HG02610 (cell line): ENCODE measurements around the gene PDE9A.

Experiments used
- ATAC-seq: cut with Tn5 transposase; IDR thresholded peaks from one replicate; pipeline ENCODE4 v1.9.1; 2021; ENCODE audit warnings: mild to moderate bottlenecking, moderate library complexity; ENCODE audit not compliant: unreplicated experiment

Gene PDE9A

DNA sequence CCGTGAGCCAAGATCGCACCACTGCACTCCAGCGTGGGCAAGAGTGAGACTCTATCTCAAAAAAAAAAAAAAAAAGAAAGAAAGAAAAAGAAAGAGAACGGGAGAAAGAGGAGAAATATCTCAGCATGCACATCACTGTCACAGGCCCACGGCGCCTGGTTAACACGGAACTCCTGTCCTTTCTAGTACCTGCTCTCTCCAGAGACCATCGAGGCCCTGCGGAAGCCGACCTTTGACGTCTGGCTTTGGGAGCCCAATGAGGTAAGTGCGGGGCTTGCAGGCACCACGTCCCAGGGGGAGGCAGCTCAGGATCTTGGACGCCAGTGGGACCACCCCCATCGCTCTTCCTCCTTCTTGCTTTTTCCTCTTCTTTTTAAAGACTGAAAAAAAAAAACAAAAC is 100.4 kb downstream of the PDE9A start:
- no peak for ATAC-seq

DNA sequence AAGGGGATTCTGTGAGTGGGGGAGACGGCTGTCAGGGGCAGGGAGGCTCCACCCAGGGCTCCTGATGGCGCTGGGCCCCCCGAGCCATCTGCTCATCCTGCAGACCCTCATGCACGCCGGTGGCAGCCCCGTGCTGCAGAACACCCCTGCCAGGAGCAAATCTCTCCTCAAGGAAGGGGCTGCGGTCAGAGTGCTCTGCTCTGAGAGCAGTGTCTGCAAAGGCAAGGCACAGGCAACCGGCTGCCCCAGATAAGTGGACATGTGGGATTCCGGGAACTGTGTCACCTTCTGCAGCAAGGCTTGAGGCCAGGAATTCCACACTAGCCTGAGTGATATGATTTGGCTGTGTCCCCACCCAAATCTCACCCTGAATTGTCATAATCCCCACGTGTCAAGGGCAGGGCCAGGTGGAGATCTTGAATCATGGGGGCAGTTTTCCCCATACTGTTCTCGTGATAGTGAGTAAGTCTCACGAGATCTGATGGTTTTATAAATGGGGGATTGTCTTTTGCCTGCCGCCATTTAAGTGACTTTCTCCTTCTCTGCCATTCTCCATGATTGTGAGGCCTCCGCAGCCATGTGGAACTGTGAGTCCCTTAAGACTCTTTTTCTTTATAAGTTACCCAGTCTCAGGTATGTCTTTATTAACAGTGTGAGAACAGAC is 101.0 kb downstream of the PDE9A start:
- no peak for ATAC-seq

DNA sequence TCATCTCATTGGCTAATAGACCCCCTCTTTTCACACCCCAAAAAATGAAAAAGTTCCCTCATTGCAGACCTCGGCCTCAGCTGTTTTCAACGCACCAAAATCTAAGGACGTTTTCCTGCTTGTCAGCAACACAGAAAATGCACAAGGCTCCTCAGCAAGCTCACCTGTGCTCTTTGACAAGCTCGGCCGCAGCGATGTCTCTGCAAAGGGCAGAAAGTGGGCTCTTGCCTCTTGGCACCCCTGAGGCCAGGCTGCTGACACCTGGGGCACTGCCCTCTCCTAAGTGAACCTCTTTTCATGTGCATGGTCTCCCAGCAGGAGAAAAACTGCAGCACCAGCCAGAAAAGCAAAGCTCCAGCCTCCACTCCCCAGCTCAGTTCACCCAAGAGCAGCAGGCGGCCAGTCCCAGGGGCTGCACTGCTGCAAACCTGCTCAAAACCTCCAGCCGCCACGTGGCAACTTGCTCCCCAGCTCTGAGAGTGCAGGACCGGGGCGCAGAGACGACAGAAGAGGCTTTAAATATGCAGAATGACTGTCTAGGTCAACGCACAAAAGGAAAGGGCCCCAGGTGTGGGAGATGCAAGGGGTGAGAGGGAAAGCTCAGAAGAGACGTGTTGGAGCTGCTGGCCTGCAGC is 101.7 kb downstream of the PDE9A start:
- no peak for ATAC-seq

DNA sequence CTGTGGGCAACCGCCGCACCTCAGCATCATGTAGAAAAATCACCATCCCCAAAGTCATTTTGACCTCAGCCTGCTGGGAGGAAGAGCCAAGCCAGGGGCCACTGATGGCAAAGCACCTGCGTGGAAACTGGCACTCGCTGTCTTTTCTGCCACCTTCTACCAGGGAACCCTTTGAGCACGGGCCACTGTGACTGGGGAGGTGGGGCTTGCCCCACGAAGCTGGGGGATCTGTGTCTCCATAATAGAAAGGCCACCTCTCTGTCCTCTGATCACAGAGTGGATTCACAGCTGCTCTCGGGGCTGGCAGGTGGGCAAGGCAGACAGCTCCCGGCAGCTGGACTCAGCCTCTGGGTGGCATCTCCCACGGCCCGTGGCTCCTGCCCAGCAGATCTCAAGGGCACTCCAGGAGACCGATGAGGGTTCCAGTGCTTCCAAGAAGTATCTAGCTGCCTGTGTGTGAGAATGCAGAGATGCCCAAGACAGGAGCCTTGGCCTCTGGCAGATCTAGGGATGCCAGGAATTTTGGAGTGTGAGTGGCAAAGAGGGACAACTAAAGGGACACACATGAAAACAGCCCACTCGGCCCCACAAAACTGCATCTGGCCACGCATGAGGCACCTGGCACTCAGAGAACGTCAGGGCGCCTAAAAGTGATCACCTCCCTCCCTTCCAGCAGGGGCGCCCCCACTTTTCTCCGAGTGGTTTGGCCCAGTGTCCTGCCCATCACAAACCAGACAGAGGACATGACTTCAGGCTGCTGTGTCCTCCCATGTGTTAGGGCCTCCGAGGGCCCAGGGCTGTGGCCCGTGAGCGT is 102.6 kb downstream of the PDE9A start:
- no peak for ATAC-seq

DNA sequence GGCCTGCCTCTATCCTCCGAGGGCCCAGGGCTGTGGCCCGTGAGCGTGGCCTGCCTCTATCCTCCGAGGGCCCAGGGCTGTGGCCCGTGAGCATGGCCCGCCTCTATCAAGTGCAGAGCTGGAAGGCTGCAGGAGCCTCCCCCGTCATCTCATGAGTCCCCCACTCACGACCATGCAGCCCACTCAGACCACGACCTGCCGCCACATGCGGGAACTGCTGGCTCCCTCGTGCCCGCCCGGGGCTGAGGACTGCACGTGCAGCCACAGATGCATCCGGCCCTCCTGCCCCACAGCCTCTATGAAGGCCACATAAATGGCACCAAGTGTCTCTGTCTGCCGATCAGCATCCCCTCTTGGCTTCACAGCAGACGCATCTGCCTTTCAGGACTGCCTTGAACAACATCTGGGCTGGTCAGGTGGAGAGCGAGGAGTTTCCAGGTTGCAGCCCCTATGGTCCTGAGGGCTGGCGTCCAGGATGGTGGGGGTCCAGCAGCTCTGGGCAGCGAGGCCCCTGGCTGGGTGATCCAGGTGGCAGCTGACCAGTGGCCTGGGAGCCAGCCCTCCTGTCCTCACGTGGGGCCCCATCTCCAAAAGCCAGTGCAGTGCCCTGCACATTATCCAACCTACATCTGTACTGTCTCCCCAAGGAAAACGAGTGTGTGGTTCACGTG is 103.3 kb downstream of the PDE9A start:
- no peak for ATAC-seq

DNA sequence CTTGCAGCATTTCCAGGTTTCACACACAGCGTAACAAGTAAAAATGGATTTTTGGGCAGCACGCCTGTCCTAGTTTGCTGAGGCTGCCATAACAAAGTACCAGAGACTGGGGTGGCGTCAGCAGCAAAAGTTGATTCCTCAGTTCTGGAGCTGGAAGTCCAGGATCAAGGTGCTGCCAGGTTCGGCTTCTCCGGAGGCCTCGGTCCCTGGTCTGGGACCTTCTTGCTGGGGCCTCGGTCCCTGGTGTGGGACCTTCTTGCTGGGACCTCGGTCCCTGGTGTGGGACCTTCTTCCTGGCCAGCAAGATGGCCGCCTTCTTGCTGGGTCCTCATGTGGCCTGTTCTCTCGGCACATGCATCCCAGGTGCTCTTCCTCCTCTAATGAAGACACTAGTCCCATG is 104.0 kb downstream of the PDE9A start:
- no peak for ATAC-seq

DNA sequence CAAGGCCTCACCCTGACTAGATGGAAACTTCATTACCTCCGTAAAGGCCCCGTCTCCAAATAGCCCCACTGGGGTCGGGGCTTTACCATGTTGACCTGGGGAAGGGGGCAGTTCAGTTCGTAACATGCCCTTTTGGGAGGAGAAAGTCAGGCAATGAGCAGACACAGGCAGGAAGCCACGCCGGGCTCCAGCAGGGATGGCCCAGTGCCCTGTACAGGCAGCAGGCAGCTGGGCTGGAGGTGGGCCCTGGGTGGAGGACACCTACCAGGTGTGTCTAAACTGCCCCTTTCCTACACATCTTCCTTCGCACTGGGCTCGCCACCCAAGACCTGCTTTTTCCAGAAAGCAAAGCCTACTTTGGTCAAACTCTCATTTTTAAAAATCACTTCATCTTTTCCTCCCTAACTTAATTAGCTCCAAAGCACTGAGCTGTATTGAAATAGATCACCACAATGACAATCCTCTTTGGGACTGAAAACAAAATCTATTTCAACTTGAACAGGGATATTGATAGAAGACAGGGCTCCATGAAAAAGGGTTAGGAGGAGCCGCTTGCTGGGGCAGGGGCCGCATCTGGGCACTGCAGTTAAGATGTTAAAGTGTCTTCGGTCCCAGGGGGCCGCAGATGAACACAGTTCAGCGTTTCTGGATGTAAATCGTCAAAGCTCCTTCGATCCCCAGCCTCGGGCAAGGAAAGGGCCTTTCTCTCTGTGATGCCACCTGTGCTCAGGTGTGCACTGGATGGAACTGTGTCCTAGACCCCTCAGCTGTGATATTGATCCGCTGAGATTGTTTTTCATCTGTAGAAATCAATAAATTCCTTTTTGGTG is 104.6 kb downstream of the PDE9A start:
- ATAC-seq = no peak

DNA sequence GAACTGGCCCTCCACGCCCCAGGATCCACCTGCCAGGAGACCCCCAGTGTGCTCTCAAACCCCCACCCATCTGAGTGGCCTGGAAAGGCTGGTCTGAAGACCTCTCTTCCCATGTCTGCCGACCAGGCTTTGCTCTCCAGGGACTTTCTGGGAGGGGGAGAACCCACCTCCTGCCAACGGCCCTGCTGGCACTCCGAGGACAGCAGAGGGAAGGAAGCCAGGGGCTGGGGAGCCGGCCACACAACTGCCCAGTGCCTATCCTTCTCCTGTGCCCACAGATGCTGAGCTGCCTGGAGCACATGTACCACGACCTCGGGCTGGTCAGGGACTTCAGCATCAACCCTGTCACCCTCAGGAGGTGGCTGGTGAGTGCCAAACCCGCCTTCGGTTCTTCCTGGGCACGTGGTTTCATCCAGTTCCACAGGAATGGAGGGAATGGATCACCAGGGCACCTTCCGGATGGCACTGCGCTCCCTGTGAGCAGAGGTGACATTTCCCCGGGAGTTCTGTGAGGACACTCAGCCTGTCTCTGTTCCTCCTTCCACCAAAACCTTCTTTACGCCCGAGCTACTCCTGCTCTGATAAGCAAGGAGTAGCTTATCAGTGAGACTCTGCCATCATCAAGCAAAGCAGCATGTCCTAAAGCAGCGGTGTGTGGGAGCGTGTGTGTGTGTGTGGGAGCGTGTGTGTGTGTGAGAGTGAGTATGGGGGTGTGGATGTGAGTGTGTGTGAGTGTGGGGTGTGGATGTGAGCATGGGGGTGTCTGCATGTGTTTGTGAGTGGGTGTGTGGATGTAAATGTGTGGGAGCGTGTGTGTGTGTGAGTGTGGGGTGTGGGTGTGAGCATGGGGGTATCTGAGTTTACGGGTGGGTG is 105.5 kb downstream of the PDE9A start:
- ATAC-seq = no peak

DNA sequence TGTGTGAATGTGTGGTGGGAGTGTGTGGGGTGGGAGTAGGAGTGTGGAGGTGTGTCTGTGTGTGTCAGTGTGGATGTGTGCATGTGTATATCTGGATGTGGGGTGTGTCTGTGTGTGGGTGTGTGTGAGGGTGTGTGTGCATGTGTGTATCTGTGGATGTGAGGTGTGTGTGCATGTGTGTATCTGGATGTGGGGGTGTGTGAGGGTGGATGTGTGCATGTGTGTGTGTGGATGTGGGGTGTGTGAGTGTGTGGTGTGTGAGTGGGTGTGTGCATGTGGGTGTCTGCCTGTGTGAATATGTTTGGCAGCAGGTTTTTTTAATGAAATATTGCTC is 106.1 kb downstream of the PDE9A start:
- ATAC-seq = no peak

DNA sequence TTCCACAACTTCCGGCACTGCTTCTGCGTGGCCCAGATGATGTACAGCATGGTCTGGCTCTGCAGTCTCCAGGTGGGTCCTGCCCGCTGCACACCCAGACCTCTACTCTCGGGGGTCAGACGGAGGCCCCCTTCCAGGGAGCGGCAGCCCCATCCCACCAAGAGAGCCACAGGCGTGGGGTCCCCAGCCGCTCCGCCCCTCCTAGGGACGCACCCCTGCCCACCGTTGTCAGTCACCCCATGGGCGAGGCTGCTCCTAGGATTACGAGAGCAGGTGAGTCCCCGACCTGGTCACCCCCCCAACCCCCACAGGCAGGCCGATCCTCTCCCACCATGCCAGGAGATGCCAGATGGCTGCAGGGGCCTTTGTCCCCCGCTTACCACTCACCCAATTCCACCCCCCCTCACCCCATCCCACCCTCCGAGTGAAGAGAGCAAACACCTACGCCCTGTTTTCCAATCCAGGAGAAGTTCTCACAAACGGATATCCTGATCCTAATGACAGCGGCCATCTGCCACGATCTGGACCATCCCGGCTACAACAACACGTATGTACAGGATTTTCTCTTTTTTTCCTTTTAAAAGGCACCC is 107.0 kb downstream of the PDE9A start:
- ATAC-seq = no peak

DNA sequence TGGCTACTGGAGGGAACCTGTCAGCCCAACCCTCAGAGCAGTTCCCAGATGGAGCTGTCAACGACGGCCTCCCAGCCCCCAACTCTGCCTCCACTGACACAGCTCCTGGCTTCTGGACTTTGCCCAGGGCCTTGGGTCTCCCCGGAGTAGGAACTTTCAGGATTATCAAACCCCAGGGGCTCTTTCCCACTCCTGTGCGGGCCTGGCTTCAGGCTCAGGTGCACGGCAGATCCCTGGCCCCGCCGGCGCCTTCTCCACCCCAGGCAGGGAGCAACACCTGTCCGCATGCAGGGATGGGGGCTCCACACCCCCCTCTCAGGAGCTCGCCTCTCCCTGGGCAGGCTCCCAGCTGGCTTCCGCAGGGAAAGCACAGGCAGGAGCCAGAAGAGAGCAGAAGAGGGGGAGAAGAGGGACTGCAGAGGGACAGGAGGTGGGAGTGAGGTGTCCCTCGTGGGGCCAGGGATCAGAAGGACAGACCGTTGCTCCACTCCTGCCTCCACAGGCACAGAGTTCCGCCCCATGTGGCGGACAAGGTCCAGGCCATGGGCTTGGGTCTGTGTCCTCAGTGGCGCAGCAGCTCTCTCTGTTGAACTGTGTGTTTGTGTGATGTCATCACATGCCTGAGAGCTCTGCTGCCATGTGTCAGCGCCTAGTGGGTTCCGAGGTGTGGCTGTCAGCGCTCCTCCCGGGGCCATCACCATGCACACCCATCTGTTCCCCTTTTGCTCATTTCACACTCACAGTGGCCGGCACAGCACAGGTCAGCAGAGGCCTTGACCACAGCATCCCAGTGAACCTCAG is 107.7 kb downstream of the PDE9A start:
- ATAC-seq = no peak

DNA sequence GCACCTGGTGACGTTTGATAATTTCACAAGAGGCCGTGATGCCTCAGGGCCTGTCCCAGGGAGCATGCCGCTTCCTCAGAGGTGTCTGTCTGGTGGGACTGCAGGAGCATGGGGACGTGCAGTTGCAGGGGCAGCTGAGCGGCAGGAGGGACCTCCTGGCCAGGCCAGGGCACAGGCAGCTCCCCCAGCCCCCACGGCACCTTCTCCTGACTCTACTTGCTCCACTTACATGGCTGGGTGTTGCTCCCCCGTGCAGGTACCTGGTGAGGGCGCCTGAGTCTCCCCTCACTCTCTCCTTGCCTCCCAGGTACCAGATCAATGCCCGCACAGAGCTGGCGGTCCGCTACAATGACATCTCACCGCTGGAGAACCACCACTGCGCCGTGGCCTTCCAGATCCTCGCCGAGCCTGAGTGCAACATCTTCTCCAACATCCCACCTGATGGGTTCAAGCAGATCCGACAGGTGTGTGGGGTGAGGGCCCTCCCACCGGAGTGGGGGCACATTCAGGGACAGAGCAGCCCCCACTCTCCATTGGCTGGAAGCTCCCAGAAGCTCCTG is 108.4 kb downstream of the PDE9A start:
- ATAC-seq = no peak

DNA sequence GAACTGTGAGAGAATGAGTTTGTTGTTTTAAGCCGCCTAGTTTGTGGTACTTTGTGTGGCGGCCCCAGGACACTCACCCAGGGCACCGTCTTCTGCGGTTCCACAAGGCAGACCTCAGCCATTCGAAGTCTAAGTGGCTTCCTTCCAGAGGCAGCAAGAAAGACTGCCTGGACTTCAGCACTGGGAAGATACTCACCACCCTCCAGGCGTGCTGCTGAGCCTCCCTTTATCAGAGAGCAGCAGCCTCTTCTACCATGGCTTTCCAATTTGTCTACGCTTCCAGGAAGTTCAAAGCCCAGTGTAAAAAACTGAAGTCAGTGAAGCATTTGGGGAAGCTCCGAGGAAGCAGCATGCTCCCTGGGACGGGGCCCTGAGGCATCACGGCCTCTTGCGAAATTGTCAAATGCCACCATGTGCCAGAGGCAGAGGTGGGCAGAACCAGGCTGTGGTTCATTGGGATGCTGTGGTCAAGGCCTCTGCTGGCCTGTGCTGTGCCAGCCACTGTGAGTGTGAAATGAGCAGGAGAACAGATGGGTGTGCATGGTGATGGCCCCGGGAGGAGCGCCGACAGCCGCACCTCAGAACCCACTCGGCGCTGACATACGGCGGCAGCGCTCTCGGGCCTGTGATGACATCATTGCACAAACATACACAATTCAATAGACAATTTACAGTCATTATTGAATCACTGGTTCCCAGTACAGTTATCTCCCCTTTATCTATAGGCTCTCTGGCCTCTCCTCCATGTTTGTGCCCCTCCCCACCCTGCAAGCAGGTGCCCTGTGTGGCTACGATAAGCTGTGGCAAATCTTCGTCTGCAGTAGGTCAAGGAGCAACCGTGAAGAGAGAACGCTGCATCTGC is 110.4 kb downstream of the PDE9A start:
- ATAC-seq = no peak

DNA sequence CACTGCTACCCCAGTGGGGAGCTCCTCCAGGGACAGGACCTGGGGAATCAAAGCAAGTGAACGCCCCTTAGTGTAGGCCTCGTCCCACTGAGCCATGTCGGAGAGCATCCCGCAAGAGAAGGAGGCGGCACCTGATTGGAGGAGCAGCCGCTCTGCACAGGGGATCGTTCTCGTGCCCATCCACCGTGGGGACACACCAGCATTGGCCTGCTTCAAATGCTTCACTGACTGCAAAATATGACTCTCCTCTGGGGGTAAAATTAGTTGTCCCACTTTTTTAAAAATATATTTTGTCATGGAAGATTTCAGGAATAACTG is 111.0 kb downstream of the PDE9A start:
- ATAC-seq = no peak

DNA sequence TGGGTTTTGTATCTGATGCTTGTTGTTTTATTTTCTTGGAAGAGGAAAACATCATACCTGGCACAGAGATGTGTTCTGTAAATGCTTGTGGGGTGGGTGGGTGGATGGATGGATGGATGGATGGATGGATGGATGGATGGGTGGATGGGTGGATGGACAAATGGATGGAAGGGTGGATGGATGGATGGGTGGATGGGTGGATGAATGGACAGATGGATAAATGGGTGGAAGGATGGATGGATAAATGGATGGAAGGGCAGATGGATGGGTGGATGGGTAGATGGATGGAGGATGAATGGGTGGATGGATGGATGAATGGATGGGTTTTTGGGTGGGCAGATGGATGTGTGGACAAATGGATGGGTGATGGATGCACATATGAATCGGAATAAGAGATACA is 111.5 kb downstream of the PDE9A start:
- ATAC-seq = no peak

DNA sequence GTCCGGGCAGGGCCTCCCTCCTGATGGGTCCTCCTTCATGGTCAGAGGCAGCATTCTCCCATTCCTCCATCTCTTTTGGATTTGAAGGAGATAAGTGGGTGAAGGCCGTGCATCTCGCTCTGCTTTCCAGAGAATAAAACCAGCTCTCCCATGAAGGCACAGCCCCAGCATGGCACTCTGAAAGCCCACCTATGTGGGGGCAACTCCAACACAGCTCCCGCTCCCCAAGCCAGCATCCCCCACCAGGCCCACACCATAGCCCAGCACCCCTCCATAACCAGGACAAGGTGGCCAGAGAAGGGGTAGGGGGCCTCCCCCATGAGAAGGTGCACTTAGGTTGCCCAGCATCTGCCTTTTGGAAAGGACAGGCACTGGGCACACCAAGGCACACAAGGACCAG is 112.2 kb downstream of the PDE9A start:
- no peak for ATAC-seq

DNA sequence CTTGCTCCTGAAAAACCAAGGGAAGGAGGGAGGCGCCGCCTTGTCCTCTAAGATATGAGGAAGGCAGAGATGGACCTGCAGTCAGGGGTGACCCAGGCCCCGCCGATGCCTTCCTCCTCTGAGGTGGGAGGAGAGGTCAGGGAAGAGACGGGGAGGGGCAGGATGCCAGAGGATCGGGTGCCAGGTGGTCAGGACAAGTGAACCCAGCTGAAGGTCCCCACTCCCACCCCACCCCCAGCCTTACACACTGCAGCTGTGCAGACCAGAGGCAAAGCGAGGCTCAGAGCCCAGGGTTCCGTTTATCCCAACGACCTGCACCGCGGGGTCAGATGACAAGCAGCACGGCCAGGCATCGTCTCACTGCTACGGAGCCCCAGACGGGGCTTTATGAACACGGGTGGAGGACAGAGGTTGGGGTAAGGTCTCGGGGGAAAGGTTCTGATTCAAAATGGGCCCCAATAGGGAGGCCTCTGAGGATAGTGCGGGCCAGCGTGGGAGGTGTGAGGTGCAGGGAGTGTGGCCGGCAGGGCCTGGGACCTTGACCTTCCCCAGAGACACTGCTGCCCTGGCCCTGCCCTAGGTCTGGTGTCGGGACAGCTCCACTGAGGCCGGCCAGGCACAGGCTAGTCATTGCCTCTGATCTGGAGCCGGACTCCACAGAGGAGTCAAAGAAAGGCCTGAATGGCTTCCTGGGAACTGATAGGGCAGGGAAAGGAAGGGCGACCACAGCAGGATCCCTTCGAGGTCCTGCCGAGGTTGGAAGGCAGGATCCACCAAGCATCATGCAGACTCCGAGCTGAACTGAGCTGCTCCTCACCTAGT is 113.5 kb downstream of the PDE9A start:
- no peak for ATAC-seq
